Liver (tissue), 9 donors: Measurements from ENCODE around the gene MXD4. TPM values are rescaled to one million over a fixed set of nuclear protein-coding genes. Genes with fewer than 3 reads are reported as not detected.

Experiments used
- DNase-seq: peaks from one replicate; pipeline ENCODE4 v3.0.0-alpha.2; 2017; ENCODE audit warnings: low spot score
- H3K27ac ChIP-seq, 2 donors: one replicate each; pipeline ENCODE4 v1.7.0; 2013; ENCODE audit warnings: inconsistent platforms in 2 of 2, low read length in 2 of 2, control low read depth in 1 of 2, low read depth in 1 of 2, mild to moderate bottlenecking in 1 of 2
- H3K27me3 ChIP-seq, 4 donors: one replicate each; pipeline versions ENCODE4 v1.6.1 to v1.7.0; 2013; ENCODE audit warnings: low read length in 3 of 4, inconsistent platforms in 1 of 4, mild to moderate bottlenecking in 1 of 4, moderate library complexity in 1 of 4; ENCODE audit not compliant: control insufficient read depth in 4 of 4, insufficient read depth in 4 of 4
- H3K36me3 ChIP-seq, 4 donors: one replicate each; pipeline versions ENCODE4 v1.6.1 to v1.7.0; 2013; ENCODE audit warnings: low read length in 3 of 4, mild to moderate bottlenecking in 3 of 4, low read depth in 1 of 4, moderate library complexity in 1 of 4; ENCODE audit not compliant: control insufficient read depth in 4 of 4, insufficient read depth in 3 of 4
- H3K4me1 ChIP-seq, 4 donors: one replicate each; pipeline versions ENCODE4 v1.6.1 to v1.7.0; 2013; ENCODE audit warnings: low read length in 3 of 4, mild to moderate bottlenecking in 3 of 4, moderate library complexity in 1 of 4; ENCODE audit not compliant: control insufficient read depth in 4 of 4, insufficient read depth in 4 of 4
- H3K4me3 ChIP-seq, 3 donors: one replicate each; pipeline versions ENCODE4 v1.6.1 to v1.7.0; 2013; ENCODE audit warnings: low read length in 3 of 3, control low read depth in 1 of 3, low read depth in 1 of 3, mild to moderate bottlenecking in 1 of 3
- H3K9ac ChIP-seq, 2 donors: one replicate each; pipeline ENCODE4 v1.7.0; 2013; ENCODE audit warnings: low read length in 2 of 2, mild to moderate bottlenecking in 2 of 2, moderate library complexity in 2 of 2, control low read depth in 1 of 2, low read depth in 1 of 2
- H3K9me3 ChIP-seq, 4 donors: one replicate each; pipeline versions ENCODE4 v1.6.1 to v1.7.0; 2013; ENCODE audit warnings: low read length in 3 of 4; ENCODE audit not compliant: control insufficient read depth in 4 of 4
- FOXA1 ChIP-seq: IDR thresholded peaks from 2 replicates; pipeline ENCODE4 v1.6.1; 2016; ENCODE audit warnings: antibody characterized with exemption
- FOXA2 ChIP-seq: IDR thresholded peaks from 2 replicates; pipeline ENCODE4 v1.6.1; 2016; ENCODE audit warnings: antibody characterized with exemption
- GABPA ChIP-seq, 2 donors: IDR thresholded peaks in 1 of 2; conservative IDR thresholded peaks in 1 of 2; 2 replicates each; pipeline ENCODE4 v1.6.1; 2016; ENCODE audit warnings: antibody characterized with exemption in 2 of 2, mild to moderate bottlenecking in 1 of 2, moderate library complexity in 1 of 2
- HNF4A ChIP-seq, 2 donors: conservative IDR thresholded peaks; 2 replicates each; pipeline ENCODE4 v1.6.1; 2016; ENCODE audit warnings: antibody characterized with exemption in 2 of 2, mild to moderate bottlenecking in 2 of 2
- HNF4G ChIP-seq: IDR thresholded peaks from 2 replicates; pipeline ENCODE4 v1.6.1; 2016; ENCODE audit warnings: antibody characterized with exemption
- JUND ChIP-seq, 2 donors: IDR thresholded peaks; 2 replicates each; pipeline ENCODE4 v1.6.1; 2016; ENCODE audit warnings: antibody characterized with exemption in 2 of 2
- NR2F2 ChIP-seq: IDR thresholded peaks from 2 replicates; pipeline ENCODE4 v1.6.1; 2016; ENCODE audit warnings: antibody characterized with exemption
- RAD21 ChIP-seq, 2 donors: IDR thresholded peaks; 2 replicates each; pipeline ENCODE4 v1.6.1; 2016; ENCODE audit warnings: antibody characterized with exemption in 2 of 2, mild to moderate bottlenecking in 2 of 2
- SP1 ChIP-seq: IDR thresholded peaks from 2 replicates; pipeline ENCODE4 v1.6.1; 2018; ENCODE audit warnings: antibody characterized with exemption, mild to moderate bottlenecking
- TAF1 ChIP-seq: conservative IDR thresholded peaks from 2 replicates; pipeline ENCODE4 v1.6.1; 2016; ENCODE audit warnings: antibody characterized with exemption, mild to moderate bottlenecking
- YY1 ChIP-seq: IDR thresholded peaks from 2 replicates; pipeline ENCODE4 v1.6.1; 2016; ENCODE audit warnings: antibody characterized with exemption, mild to moderate bottlenecking
- WGBS: extraction: QIAGEN DNeasy Blood & Tissue Kit; methylation state at CpG from one replicate; pipeline ENCODE4 v1.1.7; 2013; 5-methylcytosine and 5-hydroxymethylcytosine counted together
- polyA plus RNA-seq, 2 donors: library from polyadenylated mRNA; stranded (reverse) in 1 of 2; unstranded in 1 of 2; fragments of 200-250 nt in 1 of 2; fragments of >200 nt in 1 of 2; fragmentation: Nextera tagmentation in 1 of 2; extraction: Ambion mirVana in 1 of 2; gene quantifications; one replicate each; pipeline versions ENCODE4 v1.2.1 to v1.2.3, GENCODE V29; 2013 to 2015
- total RNA-seq, 2 donors: library from RNA; depleted of rRNA; stranded (reverse); fragments of >200 nt; gene quantifications; one replicate each; pipeline ENCODE4 v1.2.3, GENCODE V29; 2014
- TF ChIP-seq, protein P1 (sequence below): fragments of 150-350 bp; IDR thresholded peaks from 2 replicates; pipeline ENCODE4 v1.5.1; 2017; ENCODE audit warnings: improper control_type of control experiment, low read depth, low read length; ENCODE audit not compliant: missing input control
- TF ChIP-seq, protein P2 (sequence below): IDR thresholded peaks from 2 replicates; pipeline ENCODE4 v1.6.1; 2016; ENCODE audit warnings: antibody characterized with exemption
- TF ChIP-seq, protein P3 (sequence below): IDR thresholded peaks from 2 replicates; pipeline ENCODE4 v1.6.1; 2016; ENCODE audit warnings: antibody characterized with exemption, mild to moderate bottlenecking
- TF ChIP-seq, protein P4 (sequence below): IDR thresholded peaks from 2 replicates; pipeline ENCODE4 v1.6.1; 2016; ENCODE audit warnings: antibody characterized with exemption
- donor health status: healthy.
- donor health status: healthy.
- donor health status: healthy.
- donor health status: healthy.
- donor health status: healthy.

MXD4 gene
- total and polyA plus RNA-seq, 4 donors, result 6.5 to 19.6 (median 15.9) TPM

DNA sequence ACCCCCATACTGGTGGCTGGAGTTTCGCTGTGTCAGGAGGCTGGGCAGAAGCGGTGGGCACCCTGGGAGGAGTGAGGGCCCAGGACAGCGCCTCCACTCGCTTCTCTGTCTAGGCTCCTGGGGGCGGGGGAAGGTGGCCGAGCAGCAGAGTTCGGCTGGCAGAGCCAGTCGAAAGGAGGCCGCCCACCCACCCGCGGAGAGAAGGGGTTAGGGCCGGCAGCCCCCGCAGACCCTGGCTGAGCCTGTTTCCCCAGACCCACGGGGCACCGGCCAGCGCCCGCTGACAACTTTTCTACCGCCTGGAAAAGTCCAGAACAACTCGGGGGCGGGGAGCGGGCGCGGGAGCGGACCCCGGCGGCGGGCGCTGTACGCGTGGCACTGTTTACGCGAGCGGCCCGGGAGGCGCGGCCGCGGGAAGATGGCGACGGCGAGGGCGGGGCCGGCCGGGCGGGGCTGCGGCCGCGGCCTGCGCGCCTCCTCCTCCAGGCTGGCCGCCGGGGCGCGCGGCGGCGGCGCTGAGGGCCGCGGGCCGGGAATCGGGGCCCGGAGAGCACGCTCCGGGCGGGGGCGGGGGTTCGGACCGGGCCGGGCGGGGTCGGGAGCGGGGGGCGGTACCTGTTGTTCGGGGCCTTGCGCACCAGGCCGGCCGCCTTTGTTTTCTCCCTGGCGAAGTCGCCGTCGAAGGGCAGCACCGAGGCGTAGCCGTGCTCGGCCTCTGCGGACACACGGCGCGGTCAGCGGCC is 628 bp downstream of the MXD4 start:
- peaks cover 0 to 3% (median 1%) of the 10 kb centered on the region in 4 donors for H3K36me3 ChIP-seq
- peak overlapping the region; percentile 61 to 89 (median 79) for H3K4me3 ChIP-seq
- H3K9me3 ChIP-seq, result no peaks in the 10 kb centered on the region
- WGBS, result 2% methylated on average over 91 of the region's 91 CpGs
- H3K27me3 ChIP-seq, result no peaks in the 10 kb centered on the region
- peaks cover 11 to 49% (median 27%) of the 10 kb centered on the region in 4 donors for H3K4me1 ChIP-seq
- peak overlapping the region; percentile 48 to 49 for H3K9ac ChIP-seq
- TF ChIP-seq, protein P1, sequence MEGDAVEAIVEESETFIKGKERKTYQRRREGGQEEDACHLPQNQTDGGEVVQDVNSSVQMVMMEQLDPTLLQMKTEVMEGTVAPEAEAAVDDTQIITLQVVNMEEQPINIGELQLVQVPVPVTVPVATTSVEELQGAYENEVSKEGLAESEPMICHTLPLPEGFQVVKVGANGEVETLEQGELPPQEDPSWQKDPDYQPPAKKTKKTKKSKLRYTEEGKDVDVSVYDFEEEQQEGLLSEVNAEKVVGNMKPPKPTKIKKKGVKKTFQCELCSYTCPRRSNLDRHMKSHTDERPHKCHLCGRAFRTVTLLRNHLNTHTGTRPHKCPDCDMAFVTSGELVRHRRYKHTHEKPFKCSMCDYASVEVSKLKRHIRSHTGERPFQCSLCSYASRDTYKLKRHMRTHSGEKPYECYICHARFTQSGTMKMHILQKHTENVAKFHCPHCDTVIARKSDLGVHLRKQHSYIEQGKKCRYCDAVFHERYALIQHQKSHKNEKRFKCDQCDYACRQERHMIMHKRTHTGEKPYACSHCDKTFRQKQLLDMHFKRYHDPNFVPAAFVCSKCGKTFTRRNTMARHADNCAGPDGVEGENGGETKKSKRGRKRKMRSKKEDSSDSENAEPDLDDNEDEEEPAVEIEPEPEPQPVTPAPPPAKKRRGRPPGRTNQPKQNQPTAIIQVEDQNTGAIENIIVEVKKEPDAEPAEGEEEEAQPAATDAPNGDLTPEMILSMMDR, result no peak
- TF ChIP-seq FOXA2, result no peak
- TF ChIP-seq, protein P2, sequence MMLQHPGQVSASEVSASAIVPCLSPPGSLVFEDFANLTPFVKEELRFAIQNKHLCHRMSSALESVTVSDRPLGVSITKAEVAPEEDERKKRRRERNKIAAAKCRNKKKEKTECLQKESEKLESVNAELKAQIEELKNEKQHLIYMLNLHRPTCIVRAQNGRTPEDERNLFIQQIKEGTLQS, result no peak
- DNase-seq, result peak; percentile 70
- peak overlapping the region; percentile 63 to 65 for H3K27ac ChIP-seq

DNA sequence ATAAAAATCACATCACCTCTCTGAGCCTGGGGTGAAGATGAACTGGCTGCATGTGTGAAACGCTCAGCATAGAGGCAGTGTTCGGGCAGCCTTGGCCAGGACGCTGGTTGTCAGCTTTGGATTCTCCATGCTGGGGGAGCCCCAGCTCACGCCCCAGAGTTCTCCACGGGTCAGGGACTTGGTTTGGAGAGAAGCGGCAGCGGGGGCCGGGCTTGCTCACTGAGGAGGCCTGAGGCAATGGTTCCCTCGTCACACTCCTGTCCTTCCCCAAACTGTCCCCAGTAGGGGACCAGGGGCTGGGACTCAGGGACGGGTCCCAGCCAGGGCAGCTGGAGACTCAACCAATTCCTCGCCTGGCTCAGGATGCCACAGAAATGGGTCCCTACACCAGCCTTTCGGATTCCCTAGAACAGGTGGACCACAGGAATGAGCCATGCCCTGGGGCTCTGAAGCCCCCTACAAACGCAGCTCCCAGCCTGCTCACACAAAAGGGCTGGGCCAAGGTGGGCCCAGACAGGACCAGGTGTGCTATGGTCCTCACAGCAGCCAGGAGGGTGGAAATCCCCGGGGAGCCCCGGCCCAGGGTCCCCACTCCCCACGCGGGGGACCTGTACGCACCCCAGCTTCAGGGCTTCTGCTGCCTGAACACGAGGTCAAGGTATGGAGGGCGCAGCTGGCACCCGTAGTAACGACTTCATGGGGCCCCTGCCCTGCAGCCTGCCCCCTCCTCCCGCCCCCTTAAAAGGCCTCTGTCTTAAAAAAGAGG is 1.4 kb downstream of the MXD4 start:
- TF ChIP-seq, protein P3, sequence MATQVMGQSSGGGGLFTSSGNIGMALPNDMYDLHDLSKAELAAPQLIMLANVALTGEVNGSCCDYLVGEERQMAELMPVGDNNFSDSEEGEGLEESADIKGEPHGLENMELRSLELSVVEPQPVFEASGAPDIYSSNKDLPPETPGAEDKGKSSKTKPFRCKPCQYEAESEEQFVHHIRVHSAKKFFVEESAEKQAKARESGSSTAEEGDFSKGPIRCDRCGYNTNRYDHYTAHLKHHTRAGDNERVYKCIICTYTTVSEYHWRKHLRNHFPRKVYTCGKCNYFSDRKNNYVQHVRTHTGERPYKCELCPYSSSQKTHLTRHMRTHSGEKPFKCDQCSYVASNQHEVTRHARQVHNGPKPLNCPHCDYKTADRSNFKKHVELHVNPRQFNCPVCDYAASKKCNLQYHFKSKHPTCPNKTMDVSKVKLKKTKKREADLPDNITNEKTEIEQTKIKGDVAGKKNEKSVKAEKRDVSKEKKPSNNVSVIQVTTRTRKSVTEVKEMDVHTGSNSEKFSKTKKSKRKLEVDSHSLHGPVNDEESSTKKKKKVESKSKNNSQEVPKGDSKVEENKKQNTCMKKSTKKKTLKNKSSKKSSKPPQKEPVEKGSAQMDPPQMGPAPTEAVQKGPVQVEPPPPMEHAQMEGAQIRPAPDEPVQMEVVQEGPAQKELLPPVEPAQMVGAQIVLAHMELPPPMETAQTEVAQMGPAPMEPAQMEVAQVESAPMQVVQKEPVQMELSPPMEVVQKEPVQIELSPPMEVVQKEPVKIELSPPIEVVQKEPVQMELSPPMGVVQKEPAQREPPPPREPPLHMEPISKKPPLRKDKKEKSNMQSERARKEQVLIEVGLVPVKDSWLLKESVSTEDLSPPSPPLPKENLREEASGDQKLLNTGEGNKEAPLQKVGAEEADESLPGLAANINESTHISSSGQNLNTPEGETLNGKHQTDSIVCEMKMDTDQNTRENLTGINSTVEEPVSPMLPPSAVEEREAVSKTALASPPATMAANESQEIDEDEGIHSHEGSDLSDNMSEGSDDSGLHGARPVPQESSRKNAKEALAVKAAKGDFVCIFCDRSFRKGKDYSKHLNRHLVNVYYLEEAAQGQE, result no peak
- no peak for TF ChIP-seq GABPA (IDR thresholded peaks at IDR 0.05 in 1 of 2, conservative IDR thresholded peaks at IDR 0.05 in 1 of 2)
- TF ChIP-seq, protein P4, sequence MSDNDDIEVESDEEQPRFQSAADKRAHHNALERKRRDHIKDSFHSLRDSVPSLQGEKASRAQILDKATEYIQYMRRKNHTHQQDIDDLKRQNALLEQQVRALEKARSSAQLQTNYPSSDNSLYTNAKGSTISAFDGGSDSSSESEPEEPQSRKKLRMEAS, result no peak
- TF ChIP-seq HNF4A (conservative IDR thresholded peaks at IDR 0.05), result no peak
- no peak for TF ChIP-seq JUND (IDR thresholded peaks at IDR 0.05)
- no peak for TF ChIP-seq SP1
- no peak for TF ChIP-seq FOXA1
- TF ChIP-seq TAF1, result no peak
- TF ChIP-seq, protein P2, result no peak
- no peak for TF ChIP-seq HNF4G
- TF ChIP-seq, protein P1, result no peak
- TF ChIP-seq YY1, result no peak
- no peak for TF ChIP-seq NR2F2
- no peak for TF ChIP-seq FOXA2
- TF ChIP-seq RAD21 (IDR thresholded peaks at IDR 0.05), result no peak

More for the DNA sequence above, 1.4 kb downstream of the MXD4 start:
- H3K4me1 ChIP-seq, result peaks cover 11 to 48% (median 22%) of the 10 kb centered on the region in 4 donors
- H3K9me3 ChIP-seq, result no peaks in the 10 kb centered on the region
- H3K36me3 ChIP-seq, result peaks cover 0 to 3% (median 1%) of the 10 kb centered on the region in 4 donors
- no peak for DNase-seq
- H3K27ac ChIP-seq, result peak overlapping the region; percentile 61 to 63
- H3K9ac ChIP-seq, result peak overlapping the region in 1 of 2 donors; percentile 49
- no peaks in the 10 kb centered on the region for H3K27me3 ChIP-seq
- 64% methylated on average over 23 of the region's 23 CpGs for WGBS
- peak overlapping the region; percentile 61 to 89 (median 74) for H3K4me3 ChIP-seq
